HepG2 (cell line): ENCODE data around the gene CMTM2. TPM values are rescaled to one million over a fixed set of nuclear protein-coding genes. Genes with fewer than 3 reads are reported as not detected.

Experiments
- AKAP8 ChIP-seq: sonication (generic); formaldehyde crosslinking; IDR thresholded peaks from 2 replicates; pipeline ENCODE4 v1.5.1; 2020; ENCODE audit warnings: mild to moderate bottlenecking, missing genetic modification reagents
- CEBPB ChIP-seq: IDR thresholded peaks from 2 replicates; pipeline ENCODE4 v1.6.1; 2011; ENCODE audit warnings: low read depth, low read length, improper control_type of control experiment, borderline replicate concordance
- HNRNPLL ChIP-seq: fragments of 200-400 bp; formaldehyde crosslinking; IDR thresholded peaks from 2 replicates; pipeline ENCODE4 v1.6.1; 2017; ENCODE audit warnings: mild to moderate bottlenecking, low read depth, low read length; ENCODE audit not compliant: poor library complexity, severe bottlenecking
- KDM1A ChIP-seq: IDR thresholded peaks from 2 replicates; pipeline ENCODE4 v1.6.1; 2016; ENCODE audit warnings: missing compliant biosample characterization
- MAFK ChIP-seq, 2 experiments: IDR thresholded peaks in 1 of 2; conservative IDR thresholded peaks in 1 of 2; 2 replicates each; pipeline ENCODE4 v1.6.1; 2011; ENCODE audit warnings: improper control_type of control experiment in 2 of 2, low read length in 2 of 2
- MTF1 ChIP-seq: sonication (generic); formaldehyde crosslinking; IDR thresholded peaks from 2 replicates; pipeline ENCODE4 v1.5.0; 2020; ENCODE audit warnings: missing genetic modification reagents
- ONECUT2 ChIP-seq: sonication (generic); formaldehyde crosslinking; IDR thresholded peaks from 2 replicates; pipeline ENCODE4 v1.4.0; 2020; ENCODE audit warnings: missing genetic modification reagents
- RNF2 ChIP-seq: fragments of 450-650 bp; conservative IDR thresholded peaks from 2 replicates; pipeline ENCODE4 v1.6.1; 2016; ENCODE audit warnings: low read depth
- RXRA ChIP-seq: sonication (generic); formaldehyde crosslinking; IDR thresholded peaks from 2 replicates; pipeline ENCODE4 v1.5.1; 2020; ENCODE audit warnings: missing genetic modification reagents
- RXRB ChIP-seq: IDR thresholded peaks from 2 replicates; pipeline ENCODE4 v1.6.1; 2016; ENCODE audit warnings: borderline replicate concordance, missing genetic modification reagents, missing compliant biosample characterization
- TARDBP ChIP-seq: sonication (generic); formaldehyde crosslinking; IDR thresholded peaks from 2 replicates; pipeline ENCODE4 v1.8.0; 2022; ENCODE audit warnings: mild to moderate bottlenecking, missing genetic modification reagents
- TOPORS ChIP-seq: sonication (generic); formaldehyde crosslinking; IDR thresholded peaks from 2 replicates; pipeline ENCODE4 v1.8.0; 2023; ENCODE audit warnings: mild to moderate bottlenecking, missing genetic modification reagents
- YEATS4 ChIP-seq: sonication (generic); formaldehyde crosslinking; IDR thresholded peaks from 2 replicates; pipeline ENCODE4 v1.4.0; 2020; ENCODE audit warnings: missing genetic modification reagents, borderline replicate concordance
- ZBTB8A ChIP-seq: sonication (generic); formaldehyde crosslinking; IDR thresholded peaks from 2 replicates; pipeline ENCODE4 v1.4.0; 2020; ENCODE audit warnings: mild to moderate bottlenecking, low read depth, missing genetic modification reagents, borderline replicate concordance
- ZIK1 ChIP-seq: sonication (generic); formaldehyde crosslinking; IDR thresholded peaks from 2 replicates; pipeline ENCODE4 v1.5.0; 2020; ENCODE audit warnings: mild to moderate bottlenecking, low read depth, missing genetic modification reagents, borderline replicate concordance
- ZNF230 ChIP-seq: sonication (generic); formaldehyde crosslinking; IDR thresholded peaks from 2 replicates; pipeline ENCODE4 v1.4.0; 2020; ENCODE audit warnings: mild to moderate bottlenecking, missing genetic modification reagents
- ZNF260 ChIP-seq: sonication (generic); formaldehyde crosslinking; IDR thresholded peaks from 2 replicates; pipeline ENCODE4 v1.4.0; 2020; ENCODE audit warnings: missing genetic modification reagents, low read depth, mild to moderate bottlenecking, borderline replicate concordance
- ZNF577 ChIP-seq: sonication (generic); formaldehyde crosslinking; IDR thresholded peaks from 2 replicates; pipeline ENCODE4 v1.4.0; 2020; ENCODE audit warnings: mild to moderate bottlenecking, low read depth, missing genetic modification reagents, borderline replicate concordance
- polyA plus RNA-seq, 8 experiments: library from polyadenylated mRNA; depleted of rRNA in 3 of 8; stranded (reverse) in 7 of 8; unstranded in 1 of 8; fragments of >200 nt; fragmentation: Illumina TruSeq in 4 of 8; extraction: Trizol in 4 of 8; gene quantifications; 2 replicates each; pipeline versions ENCODE4 v1.2.1 to v1.2.3, GENCODE V29; 2011 to 2016; ENCODE audit warnings: low read depth in 4 of 8, missing spikeins in 1 of 8, mixed read lengths in 1 of 8; ENCODE audit not compliant: insufficient read depth in 1 of 8
- total RNA-seq, 5 experiments: library from RNA; depleted of rRNA; stranded (reverse); fragments of >200 nt; fragmentation: Illumina TruSeq; extraction: Trizol; gene quantifications; 2 replicates each; pipeline ENCODE4 v1.2.3, GENCODE V29; 2016; ENCODE audit warnings: low read depth in 1 of 5
- TF ChIP-seq, protein P1 (sequence below): sonication (generic); formaldehyde crosslinking; IDR thresholded peaks from 2 replicates; pipeline ENCODE4 v1.5.1; 2020; ENCODE audit warnings: mild to moderate bottlenecking, missing genetic modification reagents, moderate library complexity
- TF ChIP-seq, protein P2 (sequence below): sonication (generic); formaldehyde crosslinking; IDR thresholded peaks from 2 replicates; pipeline ENCODE4 v1.4.0; 2020; ENCODE audit warnings: missing genetic modification reagents
- TF ChIP-seq, protein P3 (sequence below): IDR thresholded peaks from 2 replicates; pipeline ENCODE4 v1.6.1; 2018; ENCODE audit warnings: missing genetic modification reagents, mild to moderate bottlenecking, missing compliant biosample characterization
- TF ChIP-seq, protein P4 (sequence below): sonication (generic); formaldehyde crosslinking; IDR thresholded peaks from 2 replicates; pipeline ENCODE4 v1.4.0; 2020; ENCODE audit warnings: missing genetic modification reagents

Gene CMTM2
- total and polyA plus RNA-seq, 2 of the 13 experiments (the other 11 are each of a cell fraction or from before 2014, with no cell fraction given) = not detected

DNA sequence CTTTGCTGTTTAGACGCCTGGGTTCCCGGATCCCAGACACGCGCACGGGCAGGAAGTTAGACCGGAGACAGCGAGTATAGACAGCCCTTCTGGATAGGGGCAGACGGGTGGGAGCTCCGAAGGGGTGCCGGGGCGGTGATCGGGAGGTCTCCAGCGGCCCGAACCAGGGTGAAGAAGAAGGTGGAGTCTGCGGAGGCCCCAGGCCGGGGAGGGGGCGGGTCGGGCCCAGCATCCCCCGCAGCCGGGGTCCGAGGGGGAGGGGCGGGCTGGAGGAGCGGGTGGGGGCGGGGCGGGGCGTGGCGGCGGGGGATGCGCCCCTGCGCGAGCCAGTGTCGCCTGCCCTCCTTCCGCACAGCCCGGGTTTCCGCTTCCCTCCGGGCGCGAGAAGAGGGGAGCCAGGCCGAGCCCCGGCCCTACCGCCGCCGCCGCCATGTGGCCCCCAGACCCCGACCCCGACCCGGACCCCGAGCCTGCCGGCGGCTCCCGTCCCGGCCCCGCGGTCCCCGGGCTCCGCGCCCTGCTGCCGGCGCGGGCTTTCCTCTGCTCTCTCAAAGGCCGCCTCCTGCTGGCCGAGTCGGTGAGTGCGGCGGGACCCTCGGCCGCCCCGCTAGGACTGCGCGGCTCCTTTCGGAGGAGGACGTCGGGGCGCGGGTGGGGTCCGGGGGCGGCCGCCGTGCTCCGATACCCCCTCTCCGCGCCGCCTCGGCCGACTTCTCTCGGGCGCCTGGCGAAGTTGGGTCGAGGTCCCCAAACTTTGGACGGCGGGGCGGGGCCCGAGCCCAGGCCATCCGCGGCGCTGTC, 25.3 kb downstream of the CMTM2 start, which contains the start of gene CMTM3 (continued):
- TF ChIP-seq, protein P1, sequence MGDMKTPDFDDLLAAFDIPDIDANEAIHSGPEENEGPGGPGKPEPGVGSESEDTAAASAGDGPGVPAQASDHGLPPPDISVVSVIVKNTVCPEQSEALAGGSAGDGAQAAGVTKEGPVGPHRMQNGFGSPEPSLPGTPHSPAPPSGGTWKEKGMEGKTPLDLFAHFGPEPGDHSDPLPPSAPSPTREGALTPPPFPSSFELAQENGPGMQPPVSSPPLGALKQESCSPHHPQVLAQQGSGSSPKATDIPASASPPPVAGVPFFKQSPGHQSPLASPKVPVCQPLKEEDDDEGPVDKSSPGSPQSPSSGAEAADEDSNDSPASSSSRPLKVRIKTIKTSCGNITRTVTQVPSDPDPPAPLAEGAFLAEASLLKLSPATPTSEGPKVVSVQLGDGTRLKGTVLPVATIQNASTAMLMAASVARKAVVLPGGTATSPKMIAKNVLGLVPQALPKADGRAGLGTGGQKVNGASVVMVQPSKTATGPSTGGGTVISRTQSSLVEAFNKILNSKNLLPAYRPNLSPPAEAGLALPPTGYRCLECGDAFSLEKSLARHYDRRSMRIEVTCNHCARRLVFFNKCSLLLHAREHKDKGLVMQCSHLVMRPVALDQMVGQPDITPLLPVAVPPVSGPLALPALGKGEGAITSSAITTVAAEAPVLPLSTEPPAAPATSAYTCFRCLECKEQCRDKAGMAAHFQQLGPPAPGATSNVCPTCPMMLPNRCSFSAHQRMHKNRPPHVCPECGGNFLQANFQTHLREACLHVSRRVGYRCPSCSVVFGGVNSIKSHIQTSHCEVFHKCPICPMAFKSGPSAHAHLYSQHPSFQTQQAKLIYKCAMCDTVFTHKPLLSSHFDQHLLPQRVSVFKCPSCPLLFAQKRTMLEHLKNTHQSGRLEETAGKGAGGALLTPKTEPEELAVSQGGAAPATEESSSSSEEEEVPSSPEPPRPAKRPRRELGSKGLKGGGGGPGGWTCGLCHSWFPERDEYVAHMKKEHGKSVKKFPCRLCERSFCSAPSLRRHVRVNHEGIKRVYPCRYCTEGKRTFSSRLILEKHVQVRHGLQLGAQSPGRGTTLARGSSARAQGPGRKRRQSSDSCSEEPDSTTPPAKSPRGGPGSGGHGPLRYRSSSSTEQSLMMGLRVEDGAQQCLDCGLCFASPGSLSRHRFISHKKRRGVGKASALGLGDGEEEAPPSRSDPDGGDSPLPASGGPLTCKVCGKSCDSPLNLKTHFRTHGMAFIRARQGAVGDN (CRISPR knock-in tag) = peak; percentile 11; the same call in 1 of the 2 replicates
- peak; percentile 3 for TF ChIP-seq HNRNPLL
- peak; percentile 58 for TF ChIP-seq YEATS4 (CRISPR knock-in tag)
- TF ChIP-seq RXRB (CRISPR knock-in tag) = no peak
- TF ChIP-seq, protein P2, sequence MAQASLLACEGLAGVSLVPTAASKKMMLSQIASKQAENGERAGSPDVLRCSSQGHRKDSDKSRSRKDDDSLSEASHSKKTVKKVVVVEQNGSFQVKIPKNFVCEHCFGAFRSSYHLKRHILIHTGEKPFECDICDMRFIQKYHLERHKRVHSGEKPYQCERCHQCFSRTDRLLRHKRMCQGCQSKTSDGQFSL (CRISPR knock-in tag) = no peak
- no peak for TF ChIP-seq ZBTB8A (CRISPR knock-in tag)
- TF ChIP-seq RNF2 = no peak
- 0 out of 2 replicates have a peak, but pooled peaks have one; percentile 15 for TF ChIP-seq AKAP8
- no peak for TF ChIP-seq ZNF260 (CRISPR knock-in tag)
- no peak for TF ChIP-seq MTF1
- TF ChIP-seq TARDBP = no peak
- no peak for TF ChIP-seq CEBPB
- no peak for TF ChIP-seq ZNF230 (CRISPR knock-in tag)
- no peak for TF ChIP-seq RXRA (CRISPR knock-in tag)
- TF ChIP-seq, protein P3, sequence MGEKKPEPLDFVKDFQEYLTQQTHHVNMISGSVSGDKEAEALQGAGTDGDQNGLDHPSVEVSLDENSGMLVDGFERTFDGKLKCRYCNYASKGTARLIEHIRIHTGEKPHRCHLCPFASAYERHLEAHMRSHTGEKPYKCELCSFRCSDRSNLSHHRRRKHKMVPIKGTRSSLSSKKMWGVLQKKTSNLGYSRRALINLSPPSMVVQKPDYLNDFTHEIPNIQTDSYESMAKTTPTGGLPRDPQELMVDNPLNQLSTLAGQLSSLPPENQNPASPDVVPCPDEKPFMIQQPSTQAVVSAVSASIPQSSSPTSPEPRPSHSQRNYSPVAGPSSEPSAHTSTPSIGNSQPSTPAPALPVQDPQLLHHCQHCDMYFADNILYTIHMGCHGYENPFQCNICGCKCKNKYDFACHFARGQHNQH (CRISPR knock-in tag) = no peak
- TF ChIP-seq ZNF577 = no peak
- no peak; the same call in 1 of the 2 replicates for TF ChIP-seq ZIK1 (CRISPR knock-in tag)
- TF ChIP-seq, protein P4, sequence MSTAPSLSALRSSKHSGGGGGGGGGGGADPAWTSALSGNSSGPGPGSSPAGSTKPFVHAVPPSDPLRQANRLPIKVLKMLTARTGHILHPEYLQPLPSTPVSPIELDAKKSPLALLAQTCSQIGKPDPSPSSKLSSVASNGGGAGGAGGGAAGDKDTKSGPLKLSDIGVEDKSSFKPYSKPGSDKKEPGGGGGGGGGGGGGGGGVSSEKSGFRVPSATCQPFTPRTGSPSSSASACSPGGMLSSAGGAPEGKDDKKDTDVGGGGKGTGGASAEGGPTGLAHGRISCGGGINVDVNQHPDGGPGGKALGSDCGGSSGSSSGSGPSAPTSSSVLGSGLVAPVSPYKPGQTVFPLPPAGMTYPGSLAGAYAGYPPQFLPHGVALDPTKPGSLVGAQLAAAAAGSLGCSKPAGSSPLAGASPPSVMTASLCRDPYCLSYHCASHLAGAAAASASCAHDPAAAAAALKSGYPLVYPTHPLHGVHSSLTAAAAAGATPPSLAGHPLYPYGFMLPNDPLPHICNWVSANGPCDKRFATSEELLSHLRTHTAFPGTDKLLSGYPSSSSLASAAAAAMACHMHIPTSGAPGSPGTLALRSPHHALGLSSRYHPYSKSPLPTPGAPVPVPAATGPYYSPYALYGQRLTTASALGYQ (CRISPR knock-in tag) = 0 out of 2 replicates have a peak, but pooled peaks have one; percentile 21
- TF ChIP-seq MAFK (conservative IDR thresholded peaks at IDR 0.05 in 1 of 2, IDR thresholded peaks at IDR 0.05 in 1 of 2; ENCODE audit: low read length in 2 of 2) = no peak
- TF ChIP-seq KDM1A (CRISPR knock-in tag) = no peak
- 0 out of 2 replicates have a peak, but pooled peaks have one; percentile 15 for TF ChIP-seq TOPORS (CRISPR knock-in tag)
- TF ChIP-seq ONECUT2 (CRISPR knock-in tag) = no peak
